Activated CD8-positive, alpha-beta memory T cell treated with anti-CD3 and anti-CD28 coated beads for 36 hours (primary cell): ENCODE measurements around the gene SYDE2. TPM values are rescaled to one million over a fixed set of nuclear protein-coding genes. Genes with fewer than 3 reads are reported as not detected.
"Not testable (repeated sequence)": the region's sequence is repeated elsewhere in the genome, so short reads cannot be mapped to it uniquely, and the experiment has no call there.

Experiments used
- CTCF ChIA-PET: fragments of 350-600 bp; sonication (Branson Sonifier 250); formaldehyde crosslinking; loops from one replicate; lab custom pipeline; 2021; ENCODE audit warnings: antibody characterized with exemption; lab: Charles Lee
- POLR2A ChIA-PET: fragments of 350-600 bp; sonication (Branson Sonifier 250); formaldehyde crosslinking; loops from one replicate; lab custom pipeline; 2021; ENCODE audit warnings: antibody characterized with exemption; lab: Charles Lee
- total RNA-seq, 2 experiments: library from RNA; stranded (reverse); gene quantifications; one replicate each; pipeline ENCODE4 v1.2.3, GENCODE V29; 2021

Gene SYDE2, protein sequence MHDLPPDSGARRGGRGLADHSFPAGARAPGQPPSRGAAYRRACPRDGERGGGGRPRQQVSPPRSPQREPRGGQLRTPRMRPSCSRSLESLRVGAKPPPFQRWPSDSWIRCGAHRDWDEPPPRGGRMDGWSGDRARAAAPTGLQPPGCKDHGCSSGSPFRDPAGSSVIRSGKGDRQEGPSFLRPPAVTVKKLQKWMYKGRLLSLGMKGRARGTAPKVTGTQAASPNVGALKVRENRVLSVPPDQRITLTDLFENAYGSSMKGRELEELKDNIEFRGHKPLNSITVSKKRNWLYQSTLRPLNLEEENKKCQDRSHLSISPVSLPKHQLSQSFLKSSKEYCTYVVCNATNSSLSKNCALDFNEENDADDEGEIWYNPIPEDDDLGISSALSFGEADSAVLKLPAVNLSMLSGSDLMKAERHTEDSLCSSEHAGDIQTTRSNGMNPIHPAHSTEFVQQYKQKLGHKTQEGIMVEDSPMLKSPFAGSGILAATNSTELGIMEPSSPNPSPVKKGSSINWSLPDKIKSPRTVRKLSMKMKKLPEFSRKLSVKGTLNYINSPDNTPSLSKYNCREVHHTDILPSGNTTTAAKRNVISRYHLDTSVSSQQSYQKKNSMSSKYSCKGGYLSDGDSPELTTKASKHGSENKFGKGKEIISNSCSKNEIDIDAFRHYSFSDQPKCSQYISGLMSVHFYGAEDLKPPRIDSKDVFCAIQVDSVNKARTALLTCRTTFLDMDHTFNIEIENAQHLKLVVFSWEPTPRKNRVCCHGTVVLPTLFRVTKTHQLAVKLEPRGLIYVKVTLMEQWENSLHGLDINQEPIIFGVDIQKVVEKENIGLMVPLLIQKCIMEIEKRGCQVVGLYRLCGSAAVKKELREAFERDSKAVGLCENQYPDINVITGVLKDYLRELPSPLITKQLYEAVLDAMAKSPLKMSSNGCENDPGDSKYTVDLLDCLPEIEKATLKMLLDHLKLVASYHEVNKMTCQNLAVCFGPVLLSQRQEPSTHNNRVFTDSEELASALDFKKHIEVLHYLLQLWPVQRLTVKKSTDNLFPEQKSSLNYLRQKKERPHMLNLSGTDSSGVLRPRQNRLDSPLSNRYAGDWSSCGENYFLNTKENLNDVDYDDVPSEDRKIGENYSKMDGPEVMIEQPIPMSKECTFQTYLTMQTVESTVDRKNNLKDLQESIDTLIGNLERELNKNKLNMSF
- 1 to 10 TPM; 3.6 to 4.4 TPM for total RNA-seq

DNA sequence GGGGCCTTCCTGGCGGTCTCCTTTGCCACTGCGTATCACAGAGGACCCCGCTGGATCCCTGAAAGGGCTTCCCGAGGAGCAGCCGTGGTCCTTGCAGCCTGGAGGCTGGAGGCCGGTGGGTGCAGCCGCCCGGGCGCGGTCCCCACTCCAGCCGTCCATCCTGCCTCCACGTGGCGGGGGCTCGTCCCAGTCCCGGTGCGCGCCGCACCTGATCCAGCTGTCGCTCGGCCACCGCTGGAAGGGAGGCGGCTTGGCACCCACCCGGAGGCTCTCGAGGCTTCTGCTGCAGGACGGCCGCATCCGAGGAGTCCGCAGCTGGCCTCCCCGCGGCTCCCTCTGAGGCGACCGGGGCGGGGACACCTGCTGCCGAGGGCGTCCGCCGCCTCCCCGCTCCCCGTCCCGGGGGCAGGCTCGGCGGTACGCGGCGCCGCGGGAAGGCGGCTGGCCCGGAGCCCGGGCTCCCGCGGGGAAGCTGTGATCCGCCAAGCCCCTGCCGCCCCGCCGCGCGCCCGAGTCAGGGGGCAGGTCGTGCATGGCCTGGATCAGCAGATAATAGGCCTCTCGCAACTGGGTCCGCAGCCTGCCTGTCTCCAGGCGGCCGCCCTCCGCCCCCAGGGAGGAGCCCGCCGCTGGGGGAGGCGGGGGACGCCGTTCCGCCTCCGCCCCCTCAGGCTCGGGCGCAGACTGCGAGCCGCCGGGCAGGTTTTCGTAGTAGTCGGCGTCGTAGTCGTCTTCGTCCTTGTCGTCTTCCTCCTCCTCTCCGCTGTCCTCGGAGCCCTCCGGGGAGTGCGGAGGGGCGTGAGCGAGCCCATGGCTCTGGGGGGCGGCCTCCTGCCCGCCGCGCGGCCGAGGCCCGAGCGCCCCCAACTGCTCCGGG, at the start of gene SYDE2:
Gene SYDE2 (minus strand): TSS at position 554 of the 877 bp plus-strand sequence. CDS start 20 bp downstream, at position 534.
- ChIA-PET CTCF (interaction anchor here (1.4 to 1.9 kb wide), 3 partner anchors 59 to 256 kb away, joined by 3 to 5 read pairs (median 4); partner anchors contain the start of gene C1orf52), POLR2A (interaction anchor here (0.6 kb wide), 2 partner anchors 220 to 1176 kb away, joined by 3 to 9 read pairs; no protein-coding TSS in a partner anchor)

DNA sequence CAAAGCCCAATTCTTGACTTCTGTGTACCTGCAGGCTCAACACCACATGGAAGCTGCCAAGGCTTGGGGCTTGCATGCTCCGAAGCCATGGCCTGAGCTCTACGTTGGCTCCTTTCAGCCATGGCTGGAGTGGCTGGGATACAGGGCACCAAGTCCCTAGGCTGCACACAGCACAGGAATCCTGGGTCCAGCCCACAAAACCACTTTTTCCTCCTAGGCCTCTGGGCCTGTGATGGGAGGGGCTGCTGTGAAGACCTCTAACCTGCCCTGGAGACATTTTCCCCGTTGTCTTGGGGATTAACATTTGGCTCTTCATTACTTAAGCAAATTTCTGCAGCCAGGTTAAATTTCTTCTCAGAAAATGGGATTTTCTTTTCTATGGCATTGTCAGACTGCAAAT, 48.2 kb upstream of the SYDE2 start:
- POLR2A ChIA-PET, CTCF ChIA-PET: not testable (repeated sequence)

DNA sequence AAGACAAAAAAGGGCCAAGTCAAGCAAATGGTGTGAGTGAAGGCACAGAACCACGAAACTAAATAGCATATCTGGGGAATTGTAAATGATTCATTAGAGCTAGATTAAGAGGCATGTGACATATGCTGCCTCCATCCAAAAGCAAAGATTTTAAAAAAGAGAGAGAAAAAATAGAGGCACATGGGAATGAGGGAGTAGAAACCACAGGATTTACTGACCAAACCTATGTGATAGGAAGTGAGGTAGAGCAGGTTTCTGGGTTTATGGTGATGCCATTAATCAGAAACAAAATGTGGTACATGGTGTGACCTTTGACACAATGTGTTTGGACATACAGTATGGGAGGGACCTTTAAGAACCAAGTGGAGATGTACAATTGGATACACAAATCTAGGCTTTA, 45.1 kb upstream of the SYDE2 start:
- ChIA-PET POLR2A (no interaction called here), CTCF (interaction anchor here (1.0 kb wide), 1 partner anchor 9 kb away, joined by 3 read pairs; no protein-coding TSS in a partner anchor)

DNA sequence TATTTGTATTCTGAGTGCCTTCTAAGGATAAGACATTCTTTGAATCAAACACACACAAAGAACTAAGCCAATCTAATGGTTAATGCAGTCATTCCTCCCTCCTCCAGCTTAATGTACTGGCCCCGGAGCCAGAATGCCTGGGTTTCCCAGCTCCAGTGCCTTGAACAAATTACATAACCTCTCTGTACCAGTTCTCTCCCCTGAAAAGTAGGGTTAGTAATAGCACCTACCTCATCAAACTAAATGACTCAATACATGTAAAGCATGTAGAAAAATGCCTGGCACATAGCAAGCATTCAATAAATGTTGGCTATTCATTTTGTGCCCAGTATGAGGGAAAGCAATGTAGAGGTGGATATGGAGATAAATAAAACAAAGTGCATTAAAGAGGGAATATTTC, 44.6 kb upstream of the SYDE2 start:
- POLR2A ChIA-PET = no interaction called here
- CTCF ChIA-PET = interaction anchor here (1.0 kb wide), 2 partner anchors 9 to 13 kb away, joined by 3 to 4 read pairs; no protein-coding TSS in a partner anchor

DNA sequence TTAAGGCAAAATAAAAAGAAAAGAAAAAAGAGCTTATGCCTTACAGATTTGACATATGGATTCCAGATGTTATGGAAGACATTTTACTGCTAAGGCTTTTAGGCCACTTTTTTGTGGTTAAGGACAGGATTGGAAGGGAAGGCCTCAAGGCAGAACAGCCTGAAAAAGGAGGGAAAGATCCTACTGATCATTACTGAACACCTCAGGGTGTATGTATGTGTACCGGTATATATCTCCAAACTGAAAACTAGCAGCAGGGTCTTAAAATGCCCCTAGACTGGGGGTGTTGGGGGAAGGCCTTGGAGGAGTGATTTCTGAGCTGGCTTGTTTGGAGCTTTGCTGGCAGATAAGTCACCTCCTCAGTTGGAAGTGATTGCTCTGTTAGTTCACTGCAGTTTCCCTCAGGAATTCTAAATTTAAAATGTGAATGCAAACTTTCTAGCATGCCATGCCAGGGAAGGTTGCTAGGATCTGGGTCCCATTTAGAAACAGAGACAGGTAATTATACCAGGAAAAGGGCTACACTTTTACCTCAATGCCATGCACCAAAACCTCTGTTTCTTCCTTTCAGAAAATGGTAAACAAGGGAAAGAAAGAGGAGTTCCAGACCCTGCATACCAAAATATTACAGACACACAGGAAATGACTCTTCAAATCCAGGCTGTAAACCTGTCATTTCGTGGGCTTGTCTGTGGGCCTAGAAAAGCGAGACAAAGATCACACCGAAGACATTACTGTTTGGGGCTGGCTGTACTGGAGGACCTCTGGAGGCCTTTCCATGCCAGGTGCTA, 43.6 kb upstream of the SYDE2 start:
- ChIA-PET CTCF (interaction anchor here (1.0 kb wide), 1 partner anchor 14 kb away, joined by 4 read pairs; no protein-coding TSS in a partner anchor), POLR2A (no interaction called here)

DNA sequence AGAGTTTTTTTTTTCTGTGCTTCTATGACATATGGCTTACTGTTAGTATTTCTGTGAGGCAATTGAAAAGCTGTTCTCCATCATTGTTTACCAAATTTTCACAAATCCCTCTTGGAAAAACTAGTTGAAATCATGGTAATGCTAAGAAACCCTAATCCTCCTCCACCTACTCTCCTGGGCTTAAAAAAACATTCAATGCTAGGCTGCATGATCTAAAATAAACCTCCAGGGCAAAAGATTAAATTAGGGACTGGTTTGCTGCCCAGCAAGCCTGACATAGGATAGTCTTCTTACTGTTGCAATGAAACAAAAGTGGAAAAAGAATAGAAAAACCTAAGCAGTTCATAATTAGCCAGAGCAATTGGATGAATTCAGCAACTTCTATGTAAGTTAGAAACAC, 42.6 kb upstream of the SYDE2 start:
- ChIA-PET POLR2A (no interaction called here), CTCF (no interaction called here)

DNA sequence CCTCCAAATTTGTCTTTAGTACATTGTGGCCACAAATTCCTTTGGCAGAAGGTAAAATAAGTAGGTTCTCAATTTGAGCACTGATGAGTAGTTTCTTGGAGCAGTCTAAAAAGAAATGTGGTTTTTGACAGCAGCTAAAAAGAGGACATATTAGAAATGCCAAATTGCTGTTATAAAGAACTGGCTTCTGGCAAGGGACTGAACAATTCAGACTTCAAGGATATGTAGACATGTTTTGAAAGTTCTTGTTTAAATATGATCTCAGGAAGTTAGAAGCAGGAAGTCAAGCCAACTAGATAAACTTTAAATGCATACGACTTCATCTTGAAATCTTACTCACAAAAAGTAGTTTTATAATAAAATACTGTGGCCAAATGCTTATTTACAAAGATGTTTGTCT, 39.8 kb upstream of the SYDE2 start:
- ChIA-PET POLR2A (no interaction called here), CTCF (interaction anchor here (1.0 kb wide), 1 partner anchor 296 kb away, joined by 7 read pairs; no protein-coding TSS in a partner anchor)

DNA sequence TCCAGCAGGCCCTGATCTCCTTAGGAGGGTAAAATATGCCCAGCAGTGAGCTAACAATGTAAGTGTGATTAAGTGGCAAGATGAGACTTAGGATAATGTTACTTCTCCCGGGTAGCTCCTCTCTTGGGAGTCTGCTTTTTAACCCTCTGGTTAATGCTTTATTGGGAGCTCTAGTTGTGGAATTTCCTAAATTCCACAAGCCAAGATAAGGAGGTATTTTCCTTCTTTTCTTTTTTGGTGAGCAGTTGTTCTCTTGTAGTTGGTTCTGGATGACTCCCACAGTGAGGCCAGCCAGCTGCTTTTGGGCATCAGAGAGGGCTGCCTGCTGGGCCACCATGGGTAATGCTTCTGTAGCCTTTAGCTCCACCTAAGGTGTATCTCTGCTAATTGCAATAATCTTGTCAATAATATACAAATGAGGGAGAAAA, 39.4 kb upstream of the SYDE2 start:
- ChIA-PET POLR2A (no interaction called here), CTCF (interaction anchor here (0.5 to 1.0 kb wide), 3 partner anchors 14 to 310 kb away, joined by 3 to 7 read pairs (median 4); no protein-coding TSS in a partner anchor)

DNA sequence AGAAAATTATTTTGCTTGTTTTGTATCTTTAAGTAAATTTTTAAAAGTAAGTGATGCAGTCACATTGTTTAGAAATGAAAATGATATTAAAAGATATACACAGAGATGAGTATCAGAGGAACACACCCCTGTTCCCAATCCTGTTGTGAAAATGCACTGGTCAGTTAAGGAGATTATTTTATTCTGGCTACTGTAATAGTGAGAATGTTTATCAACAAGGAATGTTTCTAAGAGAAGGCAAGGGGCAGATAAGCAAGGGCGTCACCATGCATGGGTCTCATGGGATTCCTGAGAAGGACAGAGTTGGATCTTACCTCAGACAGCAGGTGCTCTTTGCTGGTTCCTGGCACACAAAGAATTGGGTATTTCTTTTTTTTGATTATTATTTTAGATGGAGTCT, 36.8 kb upstream of the SYDE2 start:
- ChIA-PET POLR2A (no interaction called here), CTCF (no interaction called here)

DNA sequence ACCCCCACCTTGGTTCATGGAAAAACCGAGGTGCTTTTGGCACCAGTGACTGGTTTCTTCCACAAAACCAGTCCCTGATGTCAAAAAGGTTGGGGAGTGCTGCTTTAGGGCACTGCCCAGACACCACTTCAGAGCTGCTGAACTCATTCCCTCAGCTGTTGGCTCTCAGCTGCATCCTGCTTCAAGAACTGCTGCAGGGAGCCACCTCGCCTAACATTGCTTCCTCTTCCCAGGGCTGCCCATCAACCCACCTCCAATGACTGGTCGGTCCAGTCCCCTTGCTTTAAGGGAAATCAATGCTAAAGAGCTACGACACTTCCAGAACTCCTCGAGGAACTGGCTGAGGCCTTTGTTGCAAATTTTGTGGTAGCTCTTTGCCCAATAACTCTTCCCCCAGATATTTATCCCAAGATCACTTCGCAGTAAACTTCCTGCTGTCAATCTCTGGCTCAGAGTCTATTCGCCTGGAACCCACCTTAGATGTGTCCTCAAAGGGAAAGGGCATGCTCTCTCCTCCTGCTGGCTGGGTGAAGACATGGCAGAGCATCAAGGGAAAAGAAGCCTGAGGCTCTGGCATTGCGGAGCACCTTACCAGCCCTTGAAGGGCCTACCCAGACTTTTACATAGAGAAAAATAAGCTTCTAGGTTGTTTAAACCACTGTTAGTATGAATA, 29.6 kb upstream of the SYDE2 start:
- ChIA-PET CTCF (no interaction called here), POLR2A (no interaction called here)

DNA sequence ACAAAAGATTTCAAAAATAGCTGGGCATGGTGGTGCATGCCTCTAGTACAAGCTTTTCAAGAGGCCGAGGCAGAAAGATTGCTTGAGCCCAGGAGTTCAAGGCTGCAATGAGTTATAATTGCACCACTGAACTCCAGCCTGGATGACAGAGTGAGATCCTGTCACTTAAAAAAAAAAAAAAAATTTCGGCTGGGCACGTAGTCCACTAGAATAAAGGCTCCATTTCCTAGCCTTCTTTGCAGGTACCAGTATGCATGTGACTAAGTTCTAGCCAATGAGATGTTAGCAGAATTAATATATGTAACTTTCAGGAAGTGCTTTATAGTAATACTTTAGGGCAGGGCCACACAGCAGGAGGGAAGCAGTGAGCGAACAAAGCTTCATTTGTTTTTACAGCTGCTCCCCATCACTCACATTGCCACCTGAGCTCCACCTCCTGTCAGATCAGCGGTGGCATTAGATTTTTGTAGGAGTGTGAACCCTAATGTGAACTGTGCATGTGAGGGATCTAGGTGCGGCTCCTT, 28.8 kb upstream of the SYDE2 start:
- POLR2A ChIA-PET = no interaction called here

DNA sequence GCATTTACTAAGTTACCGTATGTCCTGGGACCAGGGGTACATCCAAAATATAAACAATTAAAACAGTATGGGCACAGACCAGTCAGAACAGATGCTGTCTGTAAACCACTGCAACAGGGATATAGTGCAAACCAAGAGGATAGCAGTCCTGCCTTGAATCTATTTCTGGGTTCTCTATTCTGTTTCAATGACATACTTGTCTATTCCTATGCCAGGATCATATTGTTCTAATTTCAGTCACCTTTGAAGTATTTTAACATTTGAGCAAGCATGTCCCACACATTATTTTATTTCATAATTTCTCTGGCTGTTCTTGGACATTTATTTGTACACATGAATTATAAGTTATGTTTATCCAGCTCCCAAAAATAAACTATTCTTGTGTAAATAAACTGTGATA, 28.2 kb upstream of the SYDE2 start:
- ChIA-PET POLR2A (no interaction called here), CTCF (interaction anchor here (0.6 kb wide), 1 partner anchor 284 kb away, joined by 3 read pairs; no protein-coding TSS in a partner anchor)

More for the DNA sequence above, 28.8 kb upstream of the SYDE2 start:
- CTCF ChIA-PET = no interaction called here

DNA sequence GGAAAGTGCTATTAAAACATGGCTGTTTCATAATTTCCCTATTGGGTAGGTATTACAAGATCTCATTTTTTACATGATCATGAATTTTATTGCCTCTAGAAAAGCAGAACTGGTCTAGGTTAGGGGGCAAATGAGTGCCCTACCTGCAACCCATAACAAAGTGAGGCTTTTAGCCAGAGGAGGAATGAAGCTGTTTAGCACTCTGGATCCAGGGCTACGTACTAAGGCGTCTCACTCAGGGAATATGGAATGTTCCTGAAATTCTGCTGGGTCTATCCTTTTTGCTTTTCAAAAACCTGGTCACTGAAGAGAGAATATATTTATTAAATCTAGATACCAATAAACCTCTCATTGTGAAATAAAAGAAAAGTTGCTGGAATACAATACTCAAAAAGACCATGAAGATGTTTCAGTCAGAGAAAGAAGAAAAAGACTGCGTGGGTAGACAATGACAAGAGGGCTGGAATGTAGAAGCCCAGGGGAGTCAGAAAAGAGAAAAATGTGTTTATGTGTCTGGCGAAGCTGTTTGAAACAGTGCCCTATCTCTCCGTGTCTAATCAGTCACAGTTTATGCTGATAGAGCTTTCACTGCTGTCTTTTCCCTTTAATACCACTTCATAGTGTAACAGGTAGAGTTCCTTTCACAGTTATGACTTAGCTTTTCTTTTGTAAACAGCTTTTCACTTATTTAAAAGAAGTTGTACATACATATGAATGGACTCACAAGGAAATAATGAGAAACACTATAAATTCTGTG, 25.0 kb upstream of the SYDE2 start:
- ChIA-PET POLR2A (no interaction called here), CTCF (interaction anchor here (0.7 kb wide), 1 partner anchor 13 kb away, joined by 4 read pairs; no protein-coding TSS in a partner anchor)

DNA sequence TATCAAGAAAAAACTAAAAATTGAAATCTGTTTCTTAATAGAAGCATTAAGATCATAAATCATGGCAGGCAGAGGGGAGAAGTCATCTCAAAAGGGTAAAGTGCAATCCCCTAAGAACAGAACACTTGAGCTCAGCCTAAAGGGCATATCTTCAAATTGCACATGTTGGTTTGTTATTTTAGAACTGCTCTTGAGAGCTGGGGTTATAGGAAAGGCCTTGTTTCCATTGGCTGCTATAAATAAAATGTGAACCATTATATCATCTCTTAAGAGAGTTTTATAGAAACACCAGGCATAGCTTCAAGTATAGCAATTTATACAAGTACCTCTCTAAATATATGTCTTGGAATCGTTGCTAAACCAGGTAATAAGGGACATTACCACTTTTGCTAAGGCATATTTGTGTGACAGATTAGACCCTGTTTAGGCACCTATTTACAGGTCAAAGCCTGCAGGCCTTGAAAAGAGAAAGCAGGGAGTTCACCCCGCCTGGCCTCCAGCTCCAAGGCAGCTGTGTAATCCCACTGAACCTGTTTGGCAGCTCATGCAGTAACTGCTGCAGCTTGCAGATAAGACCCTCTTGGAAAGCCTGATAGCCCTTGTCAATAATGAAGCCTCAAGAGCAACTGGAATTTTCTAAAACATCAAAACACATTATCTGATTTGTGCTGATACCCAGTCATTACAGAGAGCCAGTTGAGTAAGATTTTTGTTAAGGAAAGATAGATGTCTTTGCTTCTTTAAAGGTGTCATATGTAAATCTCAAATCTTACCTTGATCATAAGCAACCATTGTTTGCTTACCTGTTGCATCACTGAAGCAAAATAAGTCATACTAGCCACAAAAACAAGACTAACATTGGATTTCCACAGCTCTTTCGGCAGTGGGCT, 24.2 kb upstream of the SYDE2 start:
- ChIA-PET POLR2A (no interaction called here), CTCF (interaction anchor here (0.7 kb wide), 1 partner anchor 12 kb away, joined by 4 read pairs; no protein-coding TSS in a partner anchor)

DNA sequence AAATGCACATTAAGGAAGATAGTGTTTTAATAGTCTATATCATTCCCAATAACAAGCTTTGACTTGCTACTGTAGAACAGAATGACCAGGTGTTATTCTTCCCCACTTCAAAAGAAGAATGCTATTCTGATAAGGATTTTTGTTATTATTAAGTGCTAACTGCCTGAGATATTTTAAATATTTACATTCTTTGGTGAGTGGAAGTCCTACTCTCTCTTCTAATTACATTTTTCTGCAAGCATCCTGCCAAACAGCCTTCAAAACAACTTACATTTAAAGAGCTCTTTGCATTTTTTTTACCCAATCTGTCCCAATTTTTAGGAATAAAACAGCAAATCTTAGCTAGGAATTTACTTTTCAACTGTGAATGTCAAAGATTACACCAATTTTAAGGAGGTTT, 23.5 kb upstream of the SYDE2 start:
- CTCF ChIA-PET = no interaction called here
- POLR2A ChIA-PET = no interaction called here
